GM13976 (cell line): ENCODE measurements around the gene DMAC1.
A peak's percentile ranks its signal among the peaks of the same experiment; 100 is the strongest.

Source experiments
- DNase-seq: peaks from one replicate; pipeline ENCODE4 v3.0.0; 2012; ENCODE audit warnings: low spot score
- CTCF ChIP-seq: IDR thresholded peaks from 2 replicates; pipeline ENCODE4 v1.5.1; 2012; ENCODE audit warnings: borderline replicate concordance, mild to moderate bottlenecking; ENCODE audit not compliant: insufficient read depth; ENCODE audit errors: extremely low read depth, missing control alignments, control extremely low read depth
- in situ Hi-C: fragments of 300-500 bp; cut with MboI; formaldehyde crosslinking; loops from one replicate; pipeline ENCODE4 v1.12.0; 2022; ENCODE audit warnings: low sequenced_read_pairs, mixed read lengths, inconsistent platforms; ENCODE audit not compliant: unreplicated experiment

DMAC1 gene

GRCh38 chr9:7799234-7799943, at the start of gene DMAC1:
Gene DMAC1, minus strand, starts transcription at chr9:7799778. Its CDS starts 44 bp downstream, at chr9:7799734.
- in situ Hi-C loops = no loop called here
- no peak for TF ChIP-seq CTCF

GRCh38 chr9:7849362-7849761, 49.8 kb upstream of the DMAC1 start:
- no peak for TF ChIP-seq CTCF
- in situ Hi-C loops = no loop called here
- DNase-seq = no peak

More at GRCh38 chr9:7799234-7799943, at the start of gene DMAC1:
- peak; percentile 85 for DNase-seq

- in situ Hi-C loops = no loop called here
- TF ChIP-seq CTCF = no peak
- no peak for DNase-seq
Measured at GRCh38 chr9:7848498-7848897, 48.9 kb upstream of the DMAC1 start.

GRCh38 chr9:7844242-7844641, 44.7 kb upstream of the DMAC1 start:
- TF ChIP-seq CTCF = no peak
- peak; percentile 10 for DNase-seq
- in situ Hi-C loops = no loop called here

GRCh38 chr9:7841831-7842230, 42.3 kb upstream of the DMAC1 start:
- TF ChIP-seq CTCF = no peak
- DNase-seq = no peak
- in situ Hi-C loops = no loop called here

- TF ChIP-seq CTCF = no peak
- in situ Hi-C loops = no loop called here
- no peak for DNase-seq
Measured at GRCh38 chr9:7834531-7834930, 35.0 kb upstream of the DMAC1 start.
